Subcutaneous adipose tissue (tissue), 4 donors: ENCODE measurements around the gene GSTA4. TPM values are rescaled to one million over a fixed set of nuclear protein-coding genes. Genes with fewer than 3 reads are reported as not detected.

Experiments used
- CTCF ChIP-seq: fragments of 450-650 bp; IDR thresholded peaks from one replicate; pipeline ENCODE4 v1.5.1; 2016; ENCODE audit warnings: low read depth, mild to moderate bottlenecking, control low read depth, antibody characterized with exemption, moderate library complexity
- total RNA-seq, 4 donors: library from RNA; depleted of rRNA; stranded (reverse); fragments of >200 nt; gene quantifications; one replicate each; pipeline ENCODE4 v1.1.0, GENCODE V29; 2016

The GSTA4 gene
- total RNA-seq, 4 donors from 2014 or later: 19.8 to 30.5 (median 24.8) TPM

DNA sequence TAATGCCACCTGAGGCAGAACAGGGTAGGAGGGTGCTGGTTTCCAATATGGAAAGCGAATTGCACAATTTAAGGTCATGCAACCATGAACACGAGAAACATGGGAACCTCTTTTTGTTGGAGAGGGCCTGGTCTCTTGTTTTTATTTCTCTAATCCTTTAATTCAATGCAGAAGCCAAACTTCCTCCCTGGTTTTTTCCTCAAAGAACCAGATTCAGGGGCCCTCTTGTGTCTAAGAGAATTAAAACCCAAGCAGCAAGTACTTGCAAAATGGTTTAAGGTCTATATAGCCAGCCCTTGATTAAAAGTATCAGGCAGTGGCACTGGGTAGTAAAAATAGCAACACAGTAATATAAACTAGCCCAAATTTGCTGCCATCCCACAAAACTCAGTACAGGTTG lies 19.5 kb downstream of the GSTA4 start:
- no peak for TF ChIP-seq CTCF

GRCh38 chr6:52972989-52973388 lies 22.1 kb downstream of the GSTA4 start:
- no peak for TF ChIP-seq CTCF

GRCh38 chr6:52969359-52969758 lies 25.7 kb downstream of the GSTA4 start:
- no peak for TF ChIP-seq CTCF

DNA sequence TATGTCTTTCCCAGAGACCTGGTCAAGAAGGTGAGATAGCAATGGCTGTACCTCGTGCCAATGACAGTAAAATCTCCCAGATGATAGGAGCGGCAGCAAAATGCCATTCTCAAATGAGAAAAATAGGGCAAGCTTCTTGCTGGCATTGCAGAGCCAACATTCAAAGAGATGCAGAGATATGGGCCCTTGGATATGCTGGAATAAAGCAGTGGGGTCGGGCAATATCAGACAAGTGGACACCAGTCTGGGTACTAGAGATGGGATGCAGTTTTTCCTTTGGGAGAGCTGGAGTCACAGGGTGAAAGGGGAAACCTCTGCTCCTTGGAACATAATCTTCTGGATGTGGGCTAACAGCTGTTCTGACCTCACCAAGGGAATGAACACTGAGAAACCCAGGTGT lies 29.0 kb downstream of the GSTA4 start:
- TF ChIP-seq CTCF: no peak

DNA sequence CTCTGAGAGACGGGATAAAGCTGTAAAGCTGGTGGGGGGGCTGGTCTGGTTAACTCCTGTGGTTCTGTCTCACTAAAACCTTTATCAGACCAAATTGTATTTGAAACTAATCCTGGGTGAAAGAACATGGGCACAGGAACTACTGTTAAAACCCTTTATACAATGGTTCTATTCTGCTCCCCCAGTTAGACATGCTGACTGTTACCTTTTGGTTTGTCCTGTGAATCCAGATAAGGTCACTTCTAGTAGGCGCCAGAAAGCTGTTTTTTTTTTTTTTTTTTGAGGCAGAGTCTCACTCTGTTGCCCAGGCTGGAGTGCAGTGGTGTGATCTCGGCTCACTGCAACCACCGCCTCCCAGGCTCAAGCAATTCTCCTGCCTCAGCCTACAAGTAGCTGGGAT lies 29.7 kb downstream of the GSTA4 start:
- TF ChIP-seq CTCF: no peak

- no peak for TF ChIP-seq CTCF
Observed at GRCh38 chr6:52964318-52964717, 30.8 kb downstream of the GSTA4 start.

- TF ChIP-seq CTCF: no peak
Observed at GRCh38 chr6:52962701-52963100, 32.4 kb downstream of the GSTA4 start.
